ENCODE results near the gene STK4.

STK4 gene

DNA sequence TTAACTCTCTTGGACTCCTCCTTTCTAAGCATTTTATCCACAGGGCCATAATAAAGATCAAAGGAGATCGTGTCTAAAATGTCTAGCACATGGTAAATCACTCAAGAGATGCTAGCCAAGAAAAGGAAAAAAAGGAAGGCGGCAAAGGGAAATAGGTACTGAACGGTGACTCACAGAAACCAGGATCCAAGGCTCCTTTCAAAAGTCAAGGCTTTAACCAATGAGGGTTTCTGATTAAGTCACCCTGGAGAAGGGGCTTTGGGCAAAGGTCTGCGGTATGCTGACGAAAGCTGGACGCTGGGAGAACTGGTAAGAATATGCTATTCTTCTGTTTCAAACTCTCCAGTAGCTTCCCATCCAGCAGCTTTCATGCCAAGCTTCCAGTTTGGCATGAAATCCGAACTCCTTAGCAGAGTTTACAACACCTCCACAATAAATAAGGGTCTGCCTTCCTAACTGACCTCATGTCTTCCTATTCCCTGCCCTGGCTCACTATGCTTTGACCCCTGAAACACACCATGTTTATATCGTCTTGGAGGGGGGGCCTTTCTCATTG, 7.2 kb upstream of the STK4 start:
- TF ChIP-seq, protein P1, sequence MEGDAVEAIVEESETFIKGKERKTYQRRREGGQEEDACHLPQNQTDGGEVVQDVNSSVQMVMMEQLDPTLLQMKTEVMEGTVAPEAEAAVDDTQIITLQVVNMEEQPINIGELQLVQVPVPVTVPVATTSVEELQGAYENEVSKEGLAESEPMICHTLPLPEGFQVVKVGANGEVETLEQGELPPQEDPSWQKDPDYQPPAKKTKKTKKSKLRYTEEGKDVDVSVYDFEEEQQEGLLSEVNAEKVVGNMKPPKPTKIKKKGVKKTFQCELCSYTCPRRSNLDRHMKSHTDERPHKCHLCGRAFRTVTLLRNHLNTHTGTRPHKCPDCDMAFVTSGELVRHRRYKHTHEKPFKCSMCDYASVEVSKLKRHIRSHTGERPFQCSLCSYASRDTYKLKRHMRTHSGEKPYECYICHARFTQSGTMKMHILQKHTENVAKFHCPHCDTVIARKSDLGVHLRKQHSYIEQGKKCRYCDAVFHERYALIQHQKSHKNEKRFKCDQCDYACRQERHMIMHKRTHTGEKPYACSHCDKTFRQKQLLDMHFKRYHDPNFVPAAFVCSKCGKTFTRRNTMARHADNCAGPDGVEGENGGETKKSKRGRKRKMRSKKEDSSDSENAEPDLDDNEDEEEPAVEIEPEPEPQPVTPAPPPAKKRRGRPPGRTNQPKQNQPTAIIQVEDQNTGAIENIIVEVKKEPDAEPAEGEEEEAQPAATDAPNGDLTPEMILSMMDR (IDR thresholded peaks at IDR 0.05; ENCODE audit: insufficient read depth, low read depth, low read length, missing control alignments): no peak
- DNase-seq (ENCODE audit: low read depth): peak; percentile 22
- peak overlapping the region; percentile 75 for H3K4me3 ChIP-seq (ENCODE audit: low read depth, low read length)

DNA sequence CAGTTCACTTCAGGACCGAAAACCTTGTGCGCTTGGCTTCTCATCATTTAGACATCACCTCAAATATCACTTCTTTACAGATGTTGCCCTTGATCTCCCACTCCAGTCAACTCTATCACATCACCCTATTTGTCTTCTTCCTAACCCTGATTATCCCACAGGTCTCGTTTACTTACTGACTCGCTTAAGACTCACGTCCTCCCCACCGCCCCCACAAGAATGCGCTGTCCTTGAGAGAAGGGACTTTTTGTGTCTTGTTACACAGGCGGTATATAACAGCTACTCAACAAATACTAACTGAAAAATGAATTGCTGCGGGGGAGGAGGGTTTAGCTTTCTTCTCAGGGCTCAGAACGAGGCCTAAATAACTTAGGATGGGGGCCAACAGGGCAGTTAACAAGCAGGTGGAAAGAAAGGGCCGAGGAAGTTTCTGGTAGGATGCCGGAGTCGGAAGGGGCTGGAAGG, 6.6 kb upstream of the STK4 start:
- peak; percentile 69 for DNase-seq (ENCODE audit: low read depth)
- TF ChIP-seq, protein P1 (IDR thresholded peaks at IDR 0.05; ENCODE audit: insufficient read depth, low read depth, low read length, missing control alignments): no peak
- peak overlapping the region; percentile 75 for H3K4me3 ChIP-seq (ENCODE audit: low read depth, low read length)

DNA sequence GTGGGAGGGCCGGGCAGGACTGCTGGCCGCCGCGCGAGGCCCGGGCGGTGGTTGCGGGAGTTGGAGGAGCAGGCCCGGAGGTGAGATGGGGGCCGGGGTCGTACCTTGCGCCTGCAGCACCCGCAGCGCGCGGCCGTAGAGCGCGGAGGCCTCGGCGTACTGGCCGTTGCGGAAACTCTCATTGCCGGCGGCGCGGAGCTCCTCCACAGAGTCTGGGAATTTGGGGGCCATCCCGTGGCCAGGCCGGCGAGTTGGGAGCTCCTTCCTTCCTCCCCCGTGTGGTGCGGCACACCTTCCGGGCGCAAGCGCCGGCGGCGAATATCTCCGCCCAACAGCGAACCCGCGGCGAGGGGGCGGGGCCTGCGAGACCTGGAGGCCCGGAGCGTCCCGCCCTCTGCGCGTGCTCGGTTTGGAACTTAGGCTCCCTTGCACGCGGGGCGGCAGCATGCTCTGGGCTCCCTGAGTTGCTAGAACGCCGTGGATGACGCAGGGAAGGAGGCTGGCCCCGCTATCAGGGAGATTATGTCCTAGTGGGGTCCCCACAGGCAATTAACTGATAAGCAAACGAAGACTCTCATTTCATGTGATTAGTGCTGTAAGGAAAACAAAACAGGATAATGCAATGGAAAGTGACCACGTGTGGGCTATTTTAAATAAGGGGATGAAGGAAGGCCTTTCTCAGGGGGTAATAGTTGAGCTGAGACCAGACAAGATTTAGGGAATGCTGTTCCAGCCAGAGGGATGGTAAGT, 6.0 kb upstream of the STK4 start, which contains the start of gene TOMM34:
Gene TOMM34 (minus strand): TSS at position 295 of the 750 bp plus-strand sequence. CDS start 64 bp downstream, at position 231.
- DNase-seq (ENCODE audit: low read depth): peak; percentile 95
- peak within 1 kb of the TSS; percentile 75 for H3K4me3 ChIP-seq (ENCODE audit: low read depth, low read length)
- TF ChIP-seq, protein P1 (IDR thresholded peaks at IDR 0.05; ENCODE audit: insufficient read depth, low read depth, low read length, missing control alignments): no peak

DNA sequence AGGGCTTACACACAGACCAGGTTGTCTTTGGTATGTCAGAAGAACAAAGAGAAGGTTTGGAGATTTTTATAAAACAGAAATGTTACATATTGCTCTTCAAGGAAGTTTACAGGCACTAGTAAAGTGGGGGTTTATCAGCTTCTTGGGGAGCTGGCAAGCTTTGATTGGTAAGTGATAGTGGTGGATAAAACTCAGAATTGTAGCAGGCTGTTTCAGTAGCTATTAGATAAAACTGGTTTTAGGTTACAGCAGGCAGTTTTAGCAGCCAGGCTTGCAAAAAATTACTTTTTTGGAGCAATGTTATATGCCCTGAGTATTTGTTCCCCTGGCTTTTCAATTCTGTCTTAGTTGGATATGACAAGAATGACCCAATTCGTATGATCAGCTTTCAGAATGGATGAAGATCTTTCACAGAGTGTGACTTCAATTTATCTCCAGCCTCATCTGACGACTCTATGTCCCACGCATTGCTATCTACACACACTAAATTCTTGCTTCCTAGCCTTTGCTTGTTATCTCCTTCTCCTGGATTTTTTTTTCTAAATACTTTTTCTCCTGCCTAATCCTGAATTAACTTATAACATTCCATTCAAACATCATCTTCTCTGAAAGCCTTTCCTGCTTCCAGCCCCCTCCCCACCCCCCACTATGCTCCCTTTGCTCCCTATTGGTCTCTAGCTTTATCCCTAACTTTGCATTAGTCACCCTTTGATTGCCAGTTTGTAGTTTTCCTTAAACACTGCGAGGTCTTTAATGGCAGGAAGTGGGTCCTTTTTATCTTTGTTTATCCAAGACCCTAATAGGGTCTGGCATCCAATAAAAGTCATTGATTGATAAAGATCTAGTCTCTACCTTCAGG, 5.1 kb upstream of the STK4 start:
- DNase-seq (ENCODE audit: low read depth): no peak
- H3K4me3 ChIP-seq (ENCODE audit: low read depth, low read length): no peak overlapping the region
- TF ChIP-seq, protein P1 (IDR thresholded peaks at IDR 0.05; ENCODE audit: insufficient read depth, low read depth, low read length, missing control alignments): no peak

DNA sequence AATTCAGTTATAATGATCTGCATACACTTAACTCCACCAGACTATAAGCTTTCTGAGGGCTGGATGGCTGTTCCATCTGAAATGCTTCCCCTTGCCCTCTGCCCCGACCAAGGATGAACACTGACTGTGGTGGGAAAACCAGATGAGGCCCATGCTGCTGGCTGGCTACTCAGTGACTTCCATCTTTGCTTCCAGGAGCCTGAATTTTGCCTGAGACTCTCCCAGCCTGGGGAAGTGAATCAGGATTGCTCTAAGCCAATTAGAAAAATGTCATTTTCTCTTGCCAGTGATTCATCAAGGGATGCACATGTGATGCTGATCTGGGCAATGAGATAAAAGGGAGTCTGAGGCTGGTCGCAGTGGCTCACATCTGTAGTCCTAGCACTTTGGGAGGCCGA, 4.4 kb upstream of the STK4 start:
- no peak overlapping the region for H3K4me3 ChIP-seq (ENCODE audit: low read depth, low read length)
- TF ChIP-seq, protein P1 (IDR thresholded peaks at IDR 0.05; ENCODE audit: insufficient read depth, low read depth, low read length, missing control alignments): no peak
- DNase-seq (ENCODE audit: low read depth): no peak

DNA sequence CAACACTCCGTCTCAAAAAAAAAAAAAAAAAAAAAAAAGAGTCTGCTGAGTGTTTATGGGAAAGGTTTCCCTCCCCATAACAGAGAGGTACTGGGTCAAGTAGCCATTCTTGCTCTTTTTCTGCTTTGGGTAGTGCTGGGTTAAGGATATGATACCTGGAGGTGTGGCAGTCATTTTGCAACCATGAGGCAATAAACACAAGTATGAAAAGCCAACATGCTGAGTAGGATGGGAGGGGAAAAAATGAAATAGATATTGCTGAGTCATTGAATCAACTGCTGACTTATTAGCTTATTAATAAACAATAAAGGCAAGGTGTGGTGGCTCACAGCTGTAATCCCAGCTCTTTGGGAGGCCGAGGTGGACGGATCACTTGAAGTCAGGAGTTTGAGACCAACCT, 3.8 kb upstream of the STK4 start:
- TF ChIP-seq, protein P1 (IDR thresholded peaks at IDR 0.05; ENCODE audit: insufficient read depth, low read depth, low read length, missing control alignments): no peak
- no peak overlapping the region for H3K4me3 ChIP-seq (ENCODE audit: low read depth, low read length)
- no peak for DNase-seq (ENCODE audit: low read depth)
